Mesendoderm (in vitro differentiated cells): ENCODE results near the gene PMIS2.

Source experiments
- DNase-seq: peaks from one replicate; pipeline ENCODE4 v3.0.0; 2013
- H2AK5ac ChIP-seq: 2 replicates; pipeline ENCODE4 v1.6.1; 2013; ENCODE audit warnings: low read length, inconsistent platforms
- H2BK120ac ChIP-seq: 2 replicates; pipeline ENCODE4 v1.6.1; 2013; ENCODE audit warnings: low read depth, mild to moderate bottlenecking, low read length, moderate library complexity, mixed read lengths
- H2BK15ac ChIP-seq: replicated peaks from 2 replicates; pipeline ENCODE4 v1.6.1; 2013; ENCODE audit warnings: low read depth, mild to moderate bottlenecking, moderate library complexity
- H2BK5ac ChIP-seq: 2 replicates; pipeline ENCODE4 v1.6.1; 2013; ENCODE audit warnings: low read length, inconsistent platforms
- H3K18ac ChIP-seq: 2 replicates; pipeline ENCODE4 v1.6.1; 2013; ENCODE audit warnings: mild to moderate bottlenecking, low read length, mixed read lengths
- H3K23ac ChIP-seq: one replicate; pipeline ENCODE4 v1.6.1; 2013; ENCODE audit warnings: low read length
- H3K27ac ChIP-seq: 2 replicates; pipeline ENCODE4 v1.5.1; 2013; ENCODE audit warnings: low read depth, mild to moderate bottlenecking, inconsistent platforms, low read length, moderate library complexity
- H3K27me3 ChIP-seq: 2 replicates; pipeline ENCODE4 v1.6.1; 2013; ENCODE audit warnings: low read length, control low read depth, mild to moderate bottlenecking, inconsistent platforms; ENCODE audit not compliant: insufficient read depth, poor library complexity
- H3K36me3 ChIP-seq: 2 replicates; pipeline ENCODE4 v1.6.1; 2013; ENCODE audit warnings: low read length, inconsistent platforms; ENCODE audit not compliant: control insufficient read depth, insufficient read depth
- H3K4ac ChIP-seq: one replicate; pipeline ENCODE4 v1.6.1; 2013; ENCODE audit warnings: low read depth, mild to moderate bottlenecking, low read length, moderate library complexity
- H3K4me1 ChIP-seq: 2 replicates; pipeline ENCODE4 v1.6.1; 2013; ENCODE audit warnings: low read depth, low read length, inconsistent platforms; ENCODE audit not compliant: control insufficient read depth
- H3K4me2 ChIP-seq: 2 replicates; pipeline ENCODE4 v1.6.1; 2013; ENCODE audit warnings: low read length
- H3K4me3 ChIP-seq: 2 replicates; pipeline ENCODE4 v1.5.1; 2013; ENCODE audit warnings: mild to moderate bottlenecking, low read length
- H3K56ac ChIP-seq: one replicate; pipeline ENCODE4 v1.6.1; 2013; ENCODE audit warnings: low read length
- H3K79me1 ChIP-seq: 2 replicates; pipeline ENCODE4 v1.6.1; 2013; ENCODE audit warnings: low read length, inconsistent platforms
- H3K79me2 ChIP-seq: 2 replicates; pipeline ENCODE4 v1.6.1; 2013; ENCODE audit warnings: mild to moderate bottlenecking, low read length; ENCODE audit not compliant: control insufficient read depth, insufficient read depth
- H3K9ac ChIP-seq: 2 replicates; pipeline ENCODE4 v1.6.1; 2013; ENCODE audit warnings: low read length, inconsistent platforms
- H4K5ac ChIP-seq: one replicate; pipeline ENCODE4 v1.6.1; 2013; ENCODE audit warnings: low read length
- H4K8ac ChIP-seq: one replicate; pipeline ENCODE4 v1.6.1; 2013; ENCODE audit warnings: low read depth, mild to moderate bottlenecking, control low read depth, low read length, moderate library complexity
- whole genome bisulfite sequencing: extraction: QIAGEN DNeasy Blood & Tissue Kit; methylation state at CpG from one replicate; pipeline ENCODE4 v1.1.7; 2013; ENCODE audit warnings: low lambda C conversion rate, missing lambda C conversion rate; ENCODE audit not compliant: insufficient coverage; ENCODE audit errors: extremely low coverage; 5-methylcytosine and 5-hydroxymethylcytosine counted together

The PMIS2 gene

GRCh38 chr19:35569281-35569781 is 16.6 kb upstream of the PMIS2 start:
- Histone ChIP-seq H3K4ac (no peak overlapping the region), H3K27me3 (no peaks in the 10 kb centered on the region), H3K18ac (no peak overlapping the region), H3K4me2 (no peak overlapping the region), H3K23ac (no peak overlapping the region), H2AK5ac (no peak overlapping the region), H4K8ac (no peak overlapping the region), H2BK5ac (no peak overlapping the region), H3K79me1 (no peaks in the 10 kb centered on the region), H3K56ac (no peak overlapping the region), H3K4me1 (no peaks in the 10 kb centered on the region), H3K4me3 (no peak overlapping the region), H3K27ac (no peak overlapping the region), H2BK15ac (no peak overlapping the region), H2BK120ac (no peak overlapping the region), H3K36me3 (no peaks in the 10 kb centered on the region), H3K9ac (no peak overlapping the region), H3K79me2 (no peaks in the 10 kb centered on the region), H4K5ac (no peak overlapping the region)
- no CpG with 5 or more reads among the region's 5 CpGs for WGBS
- DNase-seq = no peak

GRCh38 chr19:35571406-35571965 is 14.5 kb upstream of the PMIS2 start:
- H3K36me3 ChIP-seq = no peaks in the 10 kb centered on the region
- WGBS = no CpG with 5 or more reads among the region's 1 CpG
- H4K5ac ChIP-seq = no peak overlapping the region
- H2BK120ac ChIP-seq = no peak overlapping the region
- H3K9ac ChIP-seq = no peak overlapping the region
- no peak overlapping the region for H3K4me3 ChIP-seq
- no peak overlapping the region for H3K4me2 ChIP-seq
- H3K79me2 ChIP-seq = no peaks in the 10 kb centered on the region
- H3K4ac ChIP-seq = no peak overlapping the region
- no peak overlapping the region for H2BK15ac ChIP-seq
- H3K56ac ChIP-seq = no peak overlapping the region
- no peak overlapping the region for H3K23ac ChIP-seq
- no peak overlapping the region for H2BK5ac ChIP-seq
- H3K18ac ChIP-seq = no peak overlapping the region
- H3K4me1 ChIP-seq = no peaks in the 10 kb centered on the region
- H2AK5ac ChIP-seq = no peak overlapping the region
- DNase-seq = no peak
- H3K79me1 ChIP-seq = no peaks in the 10 kb centered on the region
- H4K8ac ChIP-seq = no peak overlapping the region
- H3K27ac ChIP-seq = no peak overlapping the region
- no peaks in the 10 kb centered on the region for H3K27me3 ChIP-seq

GRCh38 chr19:35577918-35578317 is 8.1 kb upstream of the PMIS2 start:
- no peak overlapping the region for H3K18ac ChIP-seq
- H2AK5ac ChIP-seq = no peak overlapping the region
- H3K23ac ChIP-seq = no peak overlapping the region
- no peak overlapping the region for H4K5ac ChIP-seq
- no peak overlapping the region for H3K56ac ChIP-seq
- H3K27me3 ChIP-seq = no peaks in the 10 kb centered on the region
- H3K79me2 ChIP-seq = no peaks in the 10 kb centered on the region
- H4K8ac ChIP-seq = no peak overlapping the region
- WGBS = no CpG with 5 or more reads among the region's 1 CpG
- no peaks in the 10 kb centered on the region for H3K4me1 ChIP-seq
- H3K9ac ChIP-seq = no peak overlapping the region
- DNase-seq = no peak
- H3K36me3 ChIP-seq = no peaks in the 10 kb centered on the region
- H2BK15ac ChIP-seq = no peak overlapping the region
- H3K27ac ChIP-seq = no peak overlapping the region
- H3K4me2 ChIP-seq = no peak overlapping the region
- no peak overlapping the region for H3K4me3 ChIP-seq
- H2BK5ac ChIP-seq = no peak overlapping the region
- no peak overlapping the region for H2BK120ac ChIP-seq
- H3K79me1 ChIP-seq = no peaks in the 10 kb centered on the region
- H3K4ac ChIP-seq = no peak overlapping the region

- Histone ChIP-seq H3K4ac (no peak overlapping the region), H3K4me1 (no peaks in the 10 kb centered on the region), H2BK120ac (no peak overlapping the region), H3K27me3 (no peaks in the 10 kb centered on the region), H2BK15ac (no peak overlapping the region), H3K79me2 (no peaks in the 10 kb centered on the region), H2BK5ac (no peak overlapping the region), H3K79me1 (no peaks in the 10 kb centered on the region), H4K8ac (no peak overlapping the region), H4K5ac (no peak overlapping the region), H3K23ac (no peak overlapping the region), H3K9ac (no peak overlapping the region), H2AK5ac (no peak overlapping the region), H3K18ac (no peak overlapping the region), H3K4me2 (no peak overlapping the region), H3K56ac (no peak overlapping the region), H3K4me3 (no peak overlapping the region), H3K36me3 (no peaks in the 10 kb centered on the region), H3K27ac (no peak overlapping the region)
- WGBS = no CpG with 5 or more reads among the region's 7 CpGs
- DNase-seq = no peak
Observed at GRCh38 chr19:35578707-35579106, 7.3 kb upstream of the PMIS2 start.

GRCh38 chr19:35582760-35583159 is 3.2 kb upstream of the PMIS2 start:
- H3K4ac ChIP-seq = no peak overlapping the region
- H2AK5ac ChIP-seq = no peak overlapping the region
- no peaks in the 10 kb centered on the region for H3K27me3 ChIP-seq
- H3K9ac ChIP-seq = no peak overlapping the region
- H2BK15ac ChIP-seq = no peak overlapping the region
- H3K4me2 ChIP-seq = no peak overlapping the region
- H3K79me1 ChIP-seq = no peaks in the 10 kb centered on the region
- H3K4me1 ChIP-seq = no peaks in the 10 kb centered on the region
- no peak overlapping the region for H3K27ac ChIP-seq
- no peak overlapping the region for H2BK120ac ChIP-seq
- no peak overlapping the region for H2BK5ac ChIP-seq
- no peak for DNase-seq
- no CpG with 5 or more reads among the region's 1 CpG for WGBS
- no peaks in the 10 kb centered on the region for H3K79me2 ChIP-seq
- no peak overlapping the region for H3K18ac ChIP-seq
- H4K5ac ChIP-seq = no peak overlapping the region
- H3K56ac ChIP-seq = no peak overlapping the region
- H3K36me3 ChIP-seq = no peaks in the 10 kb centered on the region
- no peak overlapping the region for H3K23ac ChIP-seq
- H3K4me3 ChIP-seq = no peak overlapping the region
- no peak overlapping the region for H4K8ac ChIP-seq

- no peaks in the 10 kb centered on the region for H3K27me3 ChIP-seq
- no peak for DNase-seq
- H4K8ac ChIP-seq = no peak overlapping the region
- no peaks in the 10 kb centered on the region for H3K4me1 ChIP-seq
- H3K9ac ChIP-seq = no peak overlapping the region
- H3K4me2 ChIP-seq = no peak overlapping the region
- no peak overlapping the region for H3K4ac ChIP-seq
- no peak overlapping the region for H3K18ac ChIP-seq
- no peaks in the 10 kb centered on the region for H3K79me1 ChIP-seq
- H3K79me2 ChIP-seq = no peaks in the 10 kb centered on the region
- no peak overlapping the region for H3K56ac ChIP-seq
- no peak overlapping the region for H2BK120ac ChIP-seq
- H3K36me3 ChIP-seq = no peaks in the 10 kb centered on the region
- H3K27ac ChIP-seq = no peak overlapping the region
- H2AK5ac ChIP-seq = no peak overlapping the region
- no CpG with 5 or more reads among the region's 1 CpG for WGBS
- no peak overlapping the region for H3K4me3 ChIP-seq
- H4K5ac ChIP-seq = no peak overlapping the region
- H2BK5ac ChIP-seq = no peak overlapping the region
- H2BK15ac ChIP-seq = no peak overlapping the region
- H3K23ac ChIP-seq = no peak overlapping the region
Observed at GRCh38 chr19:35587321-35587720, 1.3 kb downstream of the PMIS2 start.
